Liver (tissue), 3 donors: ENCODE results near the gene TMEM89.

Source experiments
- ATF3 ChIP-seq: IDR thresholded peaks from 2 replicates; pipeline ENCODE4 v1.6.1; 2016; ENCODE audit warnings: antibody characterized with exemption
- CTCF ChIP-seq: fragments of 150-350 bp; IDR thresholded peaks from 2 replicates; pipeline ENCODE4 v1.5.1; 2017; ENCODE audit warnings: improper control_type of control experiment, low read depth, low read length; ENCODE audit not compliant: missing input control
- FOXA2 ChIP-seq: IDR thresholded peaks from 2 replicates; pipeline ENCODE4 v1.6.1; 2016; ENCODE audit warnings: antibody characterized with exemption
- GABPA ChIP-seq, 2 donors: IDR thresholded peaks in 1 of 2; conservative IDR thresholded peaks in 1 of 2; 2 replicates each; pipeline ENCODE4 v1.6.1; 2016; ENCODE audit warnings: antibody characterized with exemption in 2 of 2, mild to moderate bottlenecking in 1 of 2, moderate library complexity in 1 of 2
- HNF4A ChIP-seq, 2 donors: conservative IDR thresholded peaks; 2 replicates each; pipeline ENCODE4 v1.6.1; 2016; ENCODE audit warnings: antibody characterized with exemption in 2 of 2, mild to moderate bottlenecking in 2 of 2
- JUND ChIP-seq, 2 donors: IDR thresholded peaks; 2 replicates each; pipeline ENCODE4 v1.6.1; 2016; ENCODE audit warnings: antibody characterized with exemption in 2 of 2
- MAX ChIP-seq: IDR thresholded peaks from 2 replicates; pipeline ENCODE4 v1.6.1; 2016; ENCODE audit warnings: antibody characterized with exemption
- RAD21 ChIP-seq, 2 donors: IDR thresholded peaks; 2 replicates each; pipeline ENCODE4 v1.6.1; 2016; ENCODE audit warnings: antibody characterized with exemption in 2 of 2, mild to moderate bottlenecking in 2 of 2
- REST ChIP-seq: IDR thresholded peaks from 2 replicates; pipeline ENCODE4 v1.6.1; 2016; ENCODE audit warnings: antibody characterized with exemption, mild to moderate bottlenecking
- RXRA ChIP-seq, 2 donors: IDR thresholded peaks; 2 replicates each; pipeline ENCODE4 v1.6.1; 2017 to 2018; ENCODE audit warnings: antibody characterized with exemption in 2 of 2, mild to moderate bottlenecking in 1 of 2
- SP1 ChIP-seq: IDR thresholded peaks from 2 replicates; pipeline ENCODE4 v1.6.1; 2018; ENCODE audit warnings: antibody characterized with exemption, mild to moderate bottlenecking
- TAF1 ChIP-seq: conservative IDR thresholded peaks from 2 replicates; pipeline ENCODE4 v1.6.1; 2016; ENCODE audit warnings: antibody characterized with exemption, mild to moderate bottlenecking
- YY1 ChIP-seq: IDR thresholded peaks from 2 replicates; pipeline ENCODE4 v1.6.1; 2016; ENCODE audit warnings: antibody characterized with exemption, mild to moderate bottlenecking
- donor health status: healthy.
- donor health status: healthy.

- TF ChIP-seq CTCF (no peak), SP1 (no peak), TAF1 (no peak), HNF4A (conservative IDR thresholded peaks at IDR 0.05) (no peak), RAD21 (IDR thresholded peaks at IDR 0.05) (no peak), RXRA (IDR thresholded peaks at IDR 0.05) (no peak), REST (no peak), MAX (no peak), JUND (IDR thresholded peaks at IDR 0.05) (no peak), YY1 (no peak), ATF3 (no peak), GABPA (IDR thresholded peaks at IDR 0.05 in 1 of 2, conservative IDR thresholded peaks at IDR 0.05 in 1 of 2) (no peak), FOXA2 (no peak)
These were observed 3.2 kb upstream of the TMEM89 start for GRCh38 chr3:48624767-48625166.
